GM19397 (cell line): ENCODE results near the gene POLR3GL.
"Not testable (repeated sequence)": the region's sequence is repeated elsewhere in the genome, so short reads cannot be mapped to it uniquely, and the experiment has no call there.

Source experiments
- ATAC-seq: cut with Tn5 transposase; IDR thresholded peaks from one replicate; pipeline ENCODE4 v1.9.1; 2021; ENCODE audit warnings: mild to moderate bottlenecking, moderate library complexity; ENCODE audit not compliant: unreplicated experiment

The POLR3GL gene

DNA sequence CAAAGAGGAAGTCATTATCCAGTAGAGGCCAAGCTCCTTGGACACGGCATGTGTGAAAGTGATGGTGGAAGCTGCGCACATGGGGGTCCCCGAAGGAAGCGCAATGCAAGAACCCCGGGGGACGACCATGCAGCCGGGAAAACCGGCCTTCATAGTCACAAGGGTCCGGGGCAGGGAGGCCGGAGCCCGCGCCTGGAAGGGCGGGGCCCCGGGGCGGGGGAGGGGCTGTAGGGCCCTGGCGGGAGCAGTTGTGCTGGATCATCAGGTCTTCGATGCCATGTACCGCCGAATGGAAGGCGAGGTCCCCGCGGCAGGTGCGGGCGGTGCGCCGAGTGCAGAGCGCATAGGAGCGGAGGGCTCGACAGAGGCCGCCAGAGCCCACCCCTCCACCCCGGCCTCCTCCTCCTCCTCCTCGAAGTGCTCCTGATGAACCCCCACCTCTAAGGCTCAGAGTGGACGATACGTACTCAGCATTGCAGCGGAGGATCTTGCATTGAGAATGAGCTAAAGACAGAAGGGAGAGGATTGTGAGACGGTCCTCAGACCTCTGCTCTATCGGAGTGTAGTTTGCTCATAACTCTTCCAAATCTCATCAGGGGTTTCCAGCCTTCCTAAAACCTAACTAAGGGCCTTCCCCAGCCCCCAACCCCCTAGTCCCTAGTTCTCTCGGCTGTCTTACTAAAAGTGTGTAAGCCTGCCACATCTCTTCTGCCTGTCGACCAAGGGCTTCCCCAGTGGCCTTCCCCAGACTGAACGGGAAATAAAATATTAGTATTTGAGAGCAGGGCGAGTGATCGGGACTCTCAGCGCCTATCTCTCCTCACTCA lies 55.0 kb downstream of the POLR3GL start:
- ATAC-seq: no peak

DNA sequence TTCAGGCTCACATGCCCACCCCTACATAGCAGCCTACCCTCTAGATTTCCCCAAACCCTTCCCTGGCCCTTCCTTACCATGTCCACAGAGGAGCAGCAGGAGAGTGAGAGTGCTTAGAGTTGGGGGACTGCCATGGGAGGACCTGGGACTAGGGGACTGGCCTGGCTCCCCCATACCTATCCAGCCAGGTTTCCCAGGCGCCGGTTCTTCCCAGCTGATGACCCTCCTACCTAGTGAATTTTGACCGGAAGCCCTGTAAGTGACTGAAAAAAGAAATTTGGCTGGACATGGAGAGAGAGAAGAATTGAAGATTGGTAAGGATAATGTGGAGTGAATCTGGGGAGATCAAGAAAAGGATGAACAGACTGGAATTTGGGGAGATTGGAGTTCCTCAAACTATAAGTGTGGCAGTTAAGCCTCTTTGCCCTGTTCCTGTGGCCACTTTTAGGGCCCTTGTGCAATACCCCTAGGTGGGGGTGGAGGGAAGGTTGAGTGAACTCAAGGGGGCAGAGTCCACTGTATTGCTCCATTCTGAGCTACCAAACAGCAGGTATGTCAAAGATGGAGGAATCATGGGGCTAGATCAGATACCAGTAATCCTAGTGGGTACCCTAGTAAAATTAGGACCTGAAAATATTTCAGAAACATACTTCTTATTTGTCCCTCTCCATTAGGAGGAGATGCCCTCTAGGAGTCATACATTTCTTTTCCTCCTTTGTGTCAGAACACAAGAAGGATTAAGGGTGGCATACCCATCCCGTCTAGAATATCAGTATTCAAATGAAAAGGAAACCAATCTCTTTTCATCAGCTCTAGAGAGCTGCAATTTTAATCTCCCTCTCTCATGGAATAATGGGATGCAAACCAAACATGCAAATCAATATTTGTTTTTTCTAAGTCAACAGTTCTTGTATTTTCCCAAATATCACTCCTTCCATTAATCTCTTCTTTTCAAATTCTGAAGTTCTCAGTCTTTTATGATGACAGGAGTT lies 55.9 kb downstream of the POLR3GL start:
- ATAC-seq: no peak

DNA sequence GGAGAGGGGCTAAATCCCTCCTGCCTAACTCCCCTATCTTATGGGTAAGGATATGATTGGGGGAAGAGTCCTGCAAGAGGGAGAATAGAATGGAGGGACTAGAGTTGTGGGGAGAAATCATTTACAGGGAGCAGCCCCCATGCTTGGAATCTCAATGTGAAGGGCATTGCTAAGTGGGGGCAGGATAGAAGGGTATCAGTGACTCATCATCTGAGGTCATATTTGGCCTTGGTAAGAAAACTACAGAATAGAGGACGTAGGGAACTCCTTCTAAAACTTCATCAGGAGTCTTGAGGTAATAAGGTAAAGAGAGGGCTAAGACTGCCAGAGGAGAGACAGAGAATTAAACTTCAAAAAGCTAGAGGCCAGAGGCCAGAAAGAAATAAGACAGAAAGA lies 56.6 kb downstream of the POLR3GL start:
- ATAC-seq: no peak

GRCh38 chr1:146021622-146022402 lies 57.3 kb downstream of the POLR3GL start, which contains the start of gene HJV:
Gene HJV (minus strand): TSS chr1:146021735. CDS start chr1:146020231, 1,504 bp downstream.
- ATAC-seq: no peak

- ATAC-seq: no peak
Observed at GRCh38 chr1:146022403-146023127, 58.1 kb downstream of the POLR3GL start.

GRCh38 chr1:146025787-146026495 lies 61.5 kb downstream of the POLR3GL start:
- not testable (repeated sequence) for ATAC-seq

GRCh38 chr1:146026650-146027049 lies 62.2 kb downstream of the POLR3GL start:
- ATAC-seq: not testable (repeated sequence)
